Tibial nerve (tissue), 4 donors: ENCODE results near the gene OR5M11. TPM values are rescaled to one million over a fixed set of nuclear protein-coding genes. Genes with fewer than 3 reads are reported as not detected.

Source experiments
- DNase-seq, 2 donors: peaks; one replicate each; pipeline ENCODE4 v3.0.0-alpha.2; 2019; ENCODE audit warnings: low spot score in 2 of 2
- H3K27ac ChIP-seq, 4 donors: fragments of 200-600 bp; sonication (generic) in 3 of 4; one replicate each; pipeline ENCODE4 v1.5.1; 2017 to 2019; ENCODE audit warnings: mild to moderate bottlenecking in 1 of 4
- H3K27me3 ChIP-seq, 2 donors: fragments of 200-600 bp; sonication (generic) in 1 of 2; one replicate each; pipeline versions ENCODE4 v1.5.1 to v1.6.0; 2017 to 2019
- H3K36me3 ChIP-seq, 3 donors: fragments of 200-600 bp; sonication (generic); one replicate each; pipeline ENCODE4 v1.5.1; 2018 to 2019
- H3K4me1 ChIP-seq, 4 donors: fragments of 200-600 bp; sonication (generic) in 3 of 4; one replicate each; pipeline ENCODE4 v1.5.1; 2017 to 2019
- H3K4me3 ChIP-seq, 4 donors: fragments of 200-600 bp; sonication (generic) in 3 of 4; one replicate each; pipeline ENCODE4 v1.5.1; 2017 to 2019; ENCODE audit warnings: mild to moderate bottlenecking in 1 of 4, moderate library complexity in 1 of 4
- H3K9me3 ChIP-seq, 4 donors: fragments of 200-600 bp; sonication (generic) in 3 of 4; one replicate each; pipeline ENCODE4 v1.5.1; 2017 to 2019
- EP300 ChIP-seq, 2 donors: sonication (generic); formaldehyde crosslinking; IDR thresholded peaks; one replicate each; pipeline ENCODE4 v1.6.1; 2017; ENCODE audit warnings: antibody characterized with exemption in 2 of 2, mild to moderate bottlenecking in 1 of 2
- POLR2A ChIP-seq, 2 donors: fragments of 450-650 bp; IDR thresholded peaks; one replicate each; pipeline ENCODE4 v1.6.1; 2017; ENCODE audit warnings: antibody characterized with exemption in 2 of 2, mild to moderate bottlenecking in 2 of 2, moderate library complexity in 2 of 2
- whole genome bisulfite sequencing, 2 donors: methylation state at CpG; one replicate each; pipeline ENCODE4 v1.1.5; 2018; 5-methylcytosine and 5-hydroxymethylcytosine counted together
- total RNA-seq, 4 donors: library from RNA; depleted of rRNA; stranded (reverse); fragments of >200 nt; gene quantifications; one replicate each; pipeline ENCODE4 v1.1.0, GENCODE V29; 2016
- TF ChIP-seq, protein P1 (sequence below), 5 experiments: fragments of 200-600 bp in 3 of 5; fragments of 450-650 bp in 2 of 5; sonication (generic) in 3 of 5; IDR thresholded peaks; one replicate each; pipeline ENCODE4 v1.5.1; 2016 to 2019; ENCODE audit warnings: antibody characterized with exemption in 5 of 5, mild to moderate bottlenecking in 3 of 5, moderate library complexity in 2 of 5

OR5M11 gene
- total RNA-seq, 4 donors from 2014 or later, result not detected

DNA sequence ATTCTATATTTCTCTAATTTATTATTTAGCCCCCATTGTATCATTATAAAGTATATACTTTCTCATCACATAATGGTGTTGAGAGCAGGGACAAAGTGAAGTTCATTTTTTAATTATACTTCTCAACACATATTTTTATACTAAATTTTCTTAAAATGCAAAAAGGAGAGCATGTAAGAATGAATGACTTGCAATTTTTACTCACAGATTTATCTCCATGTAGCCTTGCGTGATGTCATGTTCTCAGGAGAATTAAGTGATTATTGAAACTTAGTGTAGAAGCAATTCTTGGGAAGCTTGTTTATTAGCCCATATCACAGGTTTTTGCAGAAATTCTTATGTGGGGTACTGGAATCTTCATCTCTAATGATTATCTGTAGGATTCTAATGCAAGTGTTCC, 682 bp upstream of the OR5M11 start:
- TF ChIP-seq, protein P1, sequence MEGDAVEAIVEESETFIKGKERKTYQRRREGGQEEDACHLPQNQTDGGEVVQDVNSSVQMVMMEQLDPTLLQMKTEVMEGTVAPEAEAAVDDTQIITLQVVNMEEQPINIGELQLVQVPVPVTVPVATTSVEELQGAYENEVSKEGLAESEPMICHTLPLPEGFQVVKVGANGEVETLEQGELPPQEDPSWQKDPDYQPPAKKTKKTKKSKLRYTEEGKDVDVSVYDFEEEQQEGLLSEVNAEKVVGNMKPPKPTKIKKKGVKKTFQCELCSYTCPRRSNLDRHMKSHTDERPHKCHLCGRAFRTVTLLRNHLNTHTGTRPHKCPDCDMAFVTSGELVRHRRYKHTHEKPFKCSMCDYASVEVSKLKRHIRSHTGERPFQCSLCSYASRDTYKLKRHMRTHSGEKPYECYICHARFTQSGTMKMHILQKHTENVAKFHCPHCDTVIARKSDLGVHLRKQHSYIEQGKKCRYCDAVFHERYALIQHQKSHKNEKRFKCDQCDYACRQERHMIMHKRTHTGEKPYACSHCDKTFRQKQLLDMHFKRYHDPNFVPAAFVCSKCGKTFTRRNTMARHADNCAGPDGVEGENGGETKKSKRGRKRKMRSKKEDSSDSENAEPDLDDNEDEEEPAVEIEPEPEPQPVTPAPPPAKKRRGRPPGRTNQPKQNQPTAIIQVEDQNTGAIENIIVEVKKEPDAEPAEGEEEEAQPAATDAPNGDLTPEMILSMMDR (IDR thresholded peaks at IDR 0.05), result no peak
- TF ChIP-seq POLR2A (IDR thresholded peaks at IDR 0.05), result no peak
- no peak for TF ChIP-seq EP300 (IDR thresholded peaks at IDR 0.05)
- no peak for DNase-seq
- no peaks in the 10 kb centered on the region for H3K27me3 ChIP-seq
- H3K9me3 ChIP-seq, result peaks cover 0 to 7% (median 0%) of the 10 kb centered on the region in 4 donors
- H3K4me3 ChIP-seq, result no peak overlapping the region
- 92% methylated on average over 1 of the region's 1 CpG for WGBS, 2 donors
- H3K36me3 ChIP-seq, result no peaks in the 10 kb centered on the region
- H3K4me1 ChIP-seq, result no peaks in the 10 kb centered on the region
- H3K27ac ChIP-seq, result no peak overlapping the region

GRCh38 chr11:56533054-56533740, 9.9 kb downstream of the OR5M11 start:
- no peak overlapping the region for H3K27ac ChIP-seq
- TF ChIP-seq, protein P1 (IDR thresholded peaks at IDR 0.05), result no peak
- TF ChIP-seq POLR2A (IDR thresholded peaks at IDR 0.05), result no peak
- no peak for TF ChIP-seq EP300 (IDR thresholded peaks at IDR 0.05)
- DNase-seq, result no peak
- H3K36me3 ChIP-seq, result no peaks in the 10 kb centered on the region
- no peaks in the 10 kb centered on the region for H3K27me3 ChIP-seq
- no peak overlapping the region for H3K4me3 ChIP-seq
- peaks cover 0 to 7% (median 0%) of the 10 kb centered on the region in 4 donors for H3K9me3 ChIP-seq
- WGBS, 2 donors, result 72 to 81% methylated on average over 3 of the region's 3 CpGs
- no peaks in the 10 kb centered on the region for H3K4me1 ChIP-seq

GRCh38 chr11:56531856-56532255, 11.2 kb downstream of the OR5M11 start:
- Histone ChIP-seq H3K27me3 (no peaks in the 10 kb centered on the region), H3K9me3 (peaks cover 0 to 7% (median 0%) of the 10 kb centered on the region in 4 donors), H3K36me3 (no peaks in the 10 kb centered on the region), H3K4me3 (no peak overlapping the region), H3K27ac (no peak overlapping the region), H3K4me1 (no peaks in the 10 kb centered on the region)
- no peak for DNase-seq
- 76 to 85% methylated on average over 2 of the region's 2 CpGs for WGBS, 2 donors
- no peak for TF ChIP-seq POLR2A (IDR thresholded peaks at IDR 0.05)
- no peak for TF ChIP-seq EP300 (IDR thresholded peaks at IDR 0.05)
- TF ChIP-seq, protein P1 (IDR thresholded peaks at IDR 0.05), result no peak

DNA sequence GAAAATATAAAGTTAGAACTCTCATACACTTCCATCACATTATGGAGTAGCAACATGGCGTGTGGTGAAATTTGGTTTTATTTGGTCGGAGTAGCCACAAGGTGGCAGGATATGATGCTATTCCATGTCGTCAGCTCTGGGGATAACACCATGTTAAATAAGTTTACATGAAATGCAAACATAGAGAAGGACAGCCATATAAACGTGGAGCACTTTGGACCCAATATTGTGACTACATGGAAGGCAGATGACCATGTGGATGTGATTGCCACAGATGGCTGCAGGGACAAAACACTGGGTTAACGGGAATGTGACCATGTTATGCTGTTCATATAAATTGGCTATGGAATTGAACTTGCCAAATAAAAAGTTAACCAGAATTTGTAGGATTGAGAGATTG, 21.0 kb downstream of the OR5M11 start:
- TF ChIP-seq POLR2A (IDR thresholded peaks at IDR 0.05) (no peak), EP300 (IDR thresholded peaks at IDR 0.05) (no peak)
- TF ChIP-seq, protein P1 (IDR thresholded peaks at IDR 0.05), result no peak
- Histone ChIP-seq H3K4me3 (no peak overlapping the region), H3K27me3 (no peaks in the 10 kb centered on the region), H3K27ac (no peak overlapping the region), H3K9me3 (no peaks in the 10 kb centered on the region), H3K36me3 (no peaks in the 10 kb centered on the region), H3K4me1 (no peaks in the 10 kb centered on the region)
- no peak for DNase-seq
- WGBS, 2 donors, result 67 to 69% methylated on average over 5 of the region's 5 CpGs

- 72% methylated on average over 1 of the region's 1 CpG for WGBS, 2 donors
- H3K9me3 ChIP-seq, result no peaks in the 10 kb centered on the region
- no peak for TF ChIP-seq POLR2A (IDR thresholded peaks at IDR 0.05)
- no peak for TF ChIP-seq EP300 (IDR thresholded peaks at IDR 0.05)
- TF ChIP-seq, protein P1 (IDR thresholded peaks at IDR 0.05), result no peak
- no peak overlapping the region for H3K27ac ChIP-seq
- H3K36me3 ChIP-seq, result no peaks in the 10 kb centered on the region
- H3K4me1 ChIP-seq, result no peaks in the 10 kb centered on the region
- H3K27me3 ChIP-seq, result no peaks in the 10 kb centered on the region
- no peak for DNase-seq
- H3K4me3 ChIP-seq, result no peak overlapping the region
These were observed 29.8 kb downstream of the OR5M11 start for GRCh38 chr11:56513280-56513679.
